CD4-positive, alpha-beta T cell treated with Interleukin-21 for 1 hour (primary cell): ENCODE data around the gene STX12.
"Not testable (repeated sequence)": the region's sequence is repeated elsewhere in the genome, so short reads cannot be mapped to it uniquely, and the experiment has no call there.

Experiments
- DNase-seq: peaks from one replicate; pipeline ENCODE4 v3.0.0-alpha.2; 2020

The STX12 gene

DNA sequence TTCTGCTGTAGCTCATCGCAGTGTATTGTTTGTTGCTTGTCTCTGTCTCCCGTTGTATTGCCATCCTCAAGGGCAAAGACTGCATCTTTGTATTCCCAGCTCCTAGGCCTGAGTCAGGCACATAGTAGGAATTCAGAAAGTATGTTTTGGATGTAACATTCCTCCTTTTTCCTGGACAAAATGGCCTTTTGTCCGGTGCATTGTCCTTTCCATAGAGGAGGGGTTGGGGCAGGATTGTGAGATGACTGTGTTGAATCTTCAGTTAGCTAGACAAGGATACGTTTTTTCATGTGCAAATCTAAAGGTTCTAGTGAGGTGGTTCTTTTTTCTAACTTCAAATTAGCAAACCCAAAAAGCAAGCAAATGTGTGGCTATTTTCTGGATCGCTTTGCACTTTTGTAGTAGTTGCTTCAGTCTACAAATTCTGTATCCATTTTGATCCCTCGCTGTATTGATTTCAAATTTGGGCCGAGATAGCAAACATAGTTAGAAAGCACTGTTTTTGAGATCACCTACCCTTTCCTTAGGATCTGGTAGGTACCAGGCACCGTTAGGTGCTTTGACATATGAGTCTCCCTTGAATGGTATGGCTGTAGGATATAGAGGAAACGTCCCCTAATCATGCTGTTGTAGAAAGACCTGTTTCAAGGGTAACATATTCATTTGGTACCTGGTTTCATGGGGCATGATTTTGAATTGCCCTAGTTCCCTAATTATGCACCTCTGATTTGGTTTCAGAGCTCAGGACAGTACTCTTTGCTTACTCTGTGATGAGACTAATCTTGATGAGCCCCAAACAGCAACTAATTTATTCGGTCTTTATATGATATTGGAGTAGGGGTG, 58.8 kb downstream of the STX12 start:
- no peak for DNase-seq

GRCh38 chr1:27832762-27833161, 59.7 kb downstream of the STX12 start:
- no peak for DNase-seq

DNA sequence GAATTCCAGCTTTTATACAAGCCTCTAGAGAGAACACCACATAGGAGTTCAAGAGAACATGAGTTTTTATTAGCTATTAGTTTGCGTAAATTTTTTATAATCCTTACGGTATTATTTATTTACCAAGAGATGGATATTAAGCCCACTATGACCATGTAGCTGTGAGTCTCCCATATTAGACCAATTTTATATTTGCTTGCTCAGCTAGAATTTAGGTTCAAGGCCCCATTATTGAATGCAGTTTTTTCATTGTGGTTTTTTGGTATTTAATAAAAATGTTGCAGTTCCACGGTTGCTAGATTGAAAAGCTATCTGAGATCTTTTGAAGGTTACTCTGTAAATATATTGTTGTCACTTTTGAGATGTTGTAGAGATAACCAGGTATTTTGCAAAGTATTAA, 60.5 kb downstream of the STX12 start:
- no peak for DNase-seq

- no peak for DNase-seq
These were observed 62.0 kb downstream of the STX12 start for GRCh38 chr1:27835046-27835445.

DNA sequence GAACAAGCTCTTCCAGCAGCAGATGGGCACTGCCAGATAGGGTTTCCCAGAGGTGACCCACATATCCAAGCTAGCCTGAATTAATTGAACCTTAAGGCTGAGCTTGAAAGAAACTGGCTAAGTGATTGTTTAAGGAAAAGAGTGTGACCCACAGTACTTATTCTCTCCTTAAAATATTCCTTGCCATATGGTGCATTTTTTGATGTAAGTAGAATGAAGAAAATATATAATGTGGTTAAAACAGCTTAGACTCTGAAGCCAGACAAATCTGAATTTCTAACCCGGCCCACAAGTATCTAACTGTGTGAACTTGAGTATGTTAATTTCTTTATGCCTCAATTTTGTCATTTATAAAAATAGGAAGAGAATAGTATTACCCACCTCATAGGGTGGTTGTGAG, 62.5 kb downstream of the STX12 start:
- no peak for DNase-seq

DNA sequence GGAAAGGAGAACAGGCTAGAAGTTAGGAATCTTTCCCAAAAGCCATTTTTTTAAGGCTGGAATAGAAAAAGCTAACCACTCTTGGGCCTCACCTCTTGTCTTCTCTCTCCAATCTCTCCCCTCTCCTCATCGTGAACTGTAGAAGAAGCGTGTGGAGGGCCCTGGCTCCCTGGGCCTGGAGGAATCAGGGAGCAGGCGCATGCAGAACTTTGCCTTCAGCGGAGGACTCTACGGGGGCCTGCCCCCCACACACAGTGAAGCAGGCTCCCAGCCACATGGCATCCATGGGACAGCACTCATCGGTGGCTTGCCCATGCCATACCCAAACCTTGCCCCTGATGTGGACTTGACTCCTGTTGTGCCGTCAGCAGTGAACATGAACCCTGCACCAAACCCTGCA, 76.9 kb downstream of the STX12 start:
- DNase-seq = no peak

- DNase-seq = no peak
These were observed 82.1 kb downstream of the STX12 start for GRCh38 chr1:27855085-27855484.

GRCh38 chr1:27856561-27857343, 83.7 kb downstream of the STX12 start:
- DNase-seq = no peak

DNA sequence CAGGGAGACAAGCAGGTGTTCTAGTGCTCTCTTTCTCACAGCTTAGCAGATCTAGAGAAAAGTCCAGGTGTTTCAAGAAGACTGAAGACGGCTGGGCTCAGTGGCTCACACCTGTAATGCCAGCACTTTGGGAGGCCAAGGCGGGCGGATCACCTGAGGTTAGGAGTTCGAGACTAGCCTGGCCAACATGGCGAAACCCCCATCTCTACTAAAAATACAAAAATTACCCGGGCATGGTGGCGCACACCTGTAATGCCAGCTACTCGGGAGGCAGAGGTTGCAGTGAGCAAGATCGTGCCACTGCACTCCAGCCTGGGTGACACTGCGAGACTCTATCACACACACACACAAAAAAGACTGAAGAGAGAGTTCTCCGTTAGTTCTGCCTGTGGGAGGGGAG, 84.5 kb downstream of the STX12 start:
- not testable (repeated sequence) for DNase-seq

DNA sequence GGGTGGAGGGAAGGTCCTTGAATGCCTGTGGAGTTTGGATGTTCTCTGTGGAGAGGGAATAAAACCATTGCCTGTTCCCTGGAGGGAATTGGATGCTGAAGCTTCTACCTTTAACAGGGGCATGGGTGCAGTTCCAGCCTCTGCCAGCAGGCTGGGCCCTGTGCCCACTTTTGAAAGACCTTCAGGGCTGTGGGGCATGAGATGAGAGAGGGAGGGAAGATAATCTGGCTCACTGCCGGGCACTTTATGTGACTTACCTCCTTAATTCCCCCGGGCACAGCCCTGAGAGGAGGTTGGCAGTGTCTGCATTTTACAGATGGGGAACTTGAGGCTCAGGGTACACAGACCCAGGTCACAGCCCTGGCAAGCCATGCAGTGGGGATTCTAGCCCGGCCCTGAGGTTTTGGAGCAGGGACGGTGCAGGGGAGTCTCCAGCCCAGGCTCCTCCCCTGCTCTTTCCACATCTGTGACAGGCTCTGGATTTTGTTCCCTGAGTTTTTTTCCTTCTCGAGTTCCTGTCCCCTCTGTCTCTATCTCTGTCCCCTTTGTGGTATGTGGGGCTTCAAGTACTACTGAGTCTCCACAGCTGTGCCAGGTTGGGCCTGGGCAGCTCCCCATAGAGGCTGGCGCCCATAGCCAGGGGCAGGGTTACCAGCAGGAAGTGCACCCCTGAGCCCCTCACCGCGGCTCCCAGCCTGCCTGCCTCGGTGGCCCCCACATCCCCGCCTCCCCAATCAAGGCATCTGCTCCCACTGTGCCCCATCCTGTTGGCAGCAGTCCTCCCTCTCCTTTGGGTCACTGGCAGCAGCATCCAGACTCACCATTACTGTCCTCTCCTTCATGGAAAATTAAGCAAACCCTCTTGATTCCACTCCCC, 85.3 kb downstream of the STX12 start:
- peak; percentile 86 for DNase-seq

GRCh38 chr1:27858949-27859576, 86.0 kb downstream of the STX12 start:
- no peak for DNase-seq

DNA sequence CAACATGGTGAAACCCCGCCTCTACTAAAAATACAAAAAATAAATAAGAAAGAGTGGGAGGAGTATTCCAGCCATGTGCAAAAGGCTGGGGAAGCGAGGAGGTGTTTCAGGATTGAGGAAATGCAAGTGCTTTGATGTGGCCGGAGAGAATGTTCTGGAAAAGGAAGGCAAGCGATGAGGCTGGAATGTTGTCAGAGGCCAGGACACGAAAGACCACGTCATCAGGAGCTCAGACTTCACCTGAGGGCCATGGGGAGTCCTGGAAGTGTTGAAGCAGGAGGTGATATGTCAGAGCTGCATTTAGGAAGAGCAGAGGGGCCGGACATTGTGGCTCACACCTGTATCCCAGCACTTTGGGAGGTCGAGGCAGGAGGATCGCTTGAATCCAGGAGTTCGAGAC, 88.4 kb downstream of the STX12 start:
- DNase-seq = no peak

GRCh38 chr1:27862004-27862403, 89.0 kb downstream of the STX12 start:
- DNase-seq = no peak

- DNase-seq = peak; percentile 39
These were observed 89.9 kb downstream of the STX12 start for GRCh38 chr1:27862671-27863537.

DNA sequence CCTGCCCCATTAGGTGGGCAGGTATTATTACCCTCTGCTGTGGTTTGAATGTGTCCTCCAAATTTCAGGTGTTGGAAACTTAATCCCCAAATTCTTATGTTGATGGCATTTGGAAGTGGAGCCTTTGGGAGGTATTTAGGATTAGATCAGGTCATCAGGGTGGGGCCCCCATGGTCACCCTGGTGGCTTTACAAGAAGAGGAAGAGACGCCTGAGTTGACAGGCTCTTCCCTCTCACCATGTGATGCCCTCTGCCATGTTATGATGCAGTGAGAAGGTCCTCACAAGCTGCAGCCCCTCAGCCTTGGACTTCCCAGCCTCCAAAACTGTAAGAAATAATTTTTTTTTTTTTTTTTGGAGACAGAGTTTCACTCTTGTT, 90.5 kb downstream of the STX12 start:
- no peak for DNase-seq

- peak; percentile 47 for DNase-seq
These were observed 91.4 kb downstream of the STX12 start for GRCh38 chr1:27864264-27864895.

DNA sequence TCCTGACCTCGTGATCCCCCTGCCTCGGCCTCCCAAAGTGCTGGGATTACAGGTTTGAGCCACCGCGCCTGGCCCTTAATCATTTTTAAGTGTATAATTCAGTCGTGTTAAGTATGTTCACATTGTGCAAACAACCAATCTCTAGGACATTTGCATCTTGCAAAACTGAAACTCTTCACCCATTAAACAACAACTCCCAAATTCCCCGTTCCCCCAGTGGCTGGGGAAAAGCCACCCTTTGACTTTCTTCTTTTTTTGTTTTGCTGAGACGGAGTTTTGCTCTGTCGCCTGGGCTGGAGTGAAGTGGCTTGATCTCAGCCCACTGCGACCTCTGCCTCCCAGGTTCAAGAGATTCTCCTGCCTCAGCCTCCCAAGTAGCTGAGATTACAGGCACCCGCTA, 92.8 kb downstream of the STX12 start:
- DNase-seq = no peak

- DNase-seq = no peak
These were observed 95.5 kb downstream of the STX12 start for GRCh38 chr1:27868556-27868931.

DNA sequence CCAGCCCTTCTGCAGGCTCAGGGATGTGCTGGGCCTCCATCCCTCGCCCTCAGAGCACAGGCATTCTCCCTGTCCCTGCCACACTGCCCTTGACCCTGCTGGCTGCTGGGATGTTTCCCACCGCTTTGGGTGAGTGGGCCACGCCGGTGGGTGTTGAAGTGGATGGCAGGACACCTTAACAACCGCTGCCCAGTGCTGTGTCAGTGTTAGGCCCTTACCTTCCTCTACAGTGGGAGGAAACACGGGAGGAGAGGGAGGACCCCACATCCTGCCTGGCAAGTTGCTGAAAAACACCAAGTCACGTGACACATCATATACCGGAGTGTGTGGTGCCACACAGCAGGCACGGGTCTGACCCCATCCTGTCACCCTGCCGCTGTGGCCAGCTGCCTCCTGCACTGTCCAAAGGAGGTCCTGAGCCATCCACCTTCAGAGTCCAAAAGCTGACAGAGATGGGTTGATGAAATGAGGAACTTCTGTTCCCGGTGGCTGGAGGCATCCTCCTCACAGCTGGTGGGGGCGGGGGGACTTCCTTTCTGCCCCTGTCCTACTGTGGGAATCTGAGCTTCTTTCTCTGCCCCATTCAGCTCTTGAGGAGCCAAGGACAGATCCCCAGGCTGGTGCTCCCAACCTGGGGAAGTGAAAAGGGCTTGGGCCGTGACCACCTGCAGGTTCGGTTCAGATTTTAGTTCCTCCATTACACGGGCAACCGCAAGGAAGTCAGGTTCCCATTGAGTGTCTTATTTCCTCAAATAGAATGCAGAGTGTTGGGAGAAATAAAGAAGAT, 96.1 kb downstream of the STX12 start:
- DNase-seq = peak; percentile 82

DNA sequence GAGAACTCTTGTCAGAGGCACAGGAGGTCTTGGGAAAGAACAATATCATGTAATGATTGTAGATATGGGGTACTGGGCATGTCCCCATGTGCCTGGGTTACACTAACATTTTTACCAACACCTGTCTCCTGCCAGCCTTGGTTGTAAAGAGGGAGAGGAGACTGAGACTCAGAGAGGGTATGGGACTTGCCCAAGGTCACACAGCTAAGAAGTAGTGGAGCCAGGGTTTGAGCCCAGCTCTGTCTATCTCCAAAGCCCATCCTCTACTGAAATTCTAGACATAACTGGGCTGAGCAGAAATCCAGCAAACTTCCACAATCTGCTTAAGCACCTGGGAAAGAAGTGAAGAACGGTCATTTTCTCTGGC, 96.7 kb downstream of the STX12 start:
- DNase-seq = no peak

GRCh38 chr1:27871076-27871475, 98.1 kb downstream of the STX12 start:
- DNase-seq = not testable (repeated sequence)
